Heart left ventricle (tissue), 16 donors: ENCODE measurements around the gene NOM1. TPM values are rescaled to one million over a fixed set of nuclear protein-coding genes. Genes with fewer than 3 reads are reported as not detected.
"Not testable (repeated sequence)": the region's sequence is repeated elsewhere in the genome, so short reads cannot be mapped to it uniquely, and the experiment has no call there.

Experiments
- ATAC-seq, 4 donors: fragments of 200-7000 bp; cut with Tn5 transposase; one replicate each; pipeline ENCODE4 v1.9.1; 2020 to 2022; ENCODE audit warnings: moderate library complexity in 4 of 4, mild to moderate bottlenecking in 3 of 4, moderate number of reproducible peaks in 1 of 4
- DNase-seq, 5 donors: peaks; one replicate each; pipeline ENCODE4 v3.0.0-alpha.2; 2020
- H3K27ac ChIP-seq, 12 donors: fragments of 200-600 bp; sonication (generic) in 4 of 12; one replicate each; pipeline versions ENCODE4 v1.5.0 to v1.8.0; 2016 to 2022; ENCODE audit warnings: mild to moderate bottlenecking in 2 of 12
- H3K27me3 ChIP-seq, 9 donors: fragments of 200-600 bp; sonication (generic) in 2 of 9; one replicate each; pipeline versions ENCODE4 v1.5.1 to v1.8.0; 2016 to 2022; ENCODE audit warnings: mild to moderate bottlenecking in 3 of 9
- H3K36me3 ChIP-seq, 9 donors: fragments of 200-600 bp; sonication (generic) in 2 of 9; one replicate each; pipeline versions ENCODE4 v1.5.0 to v1.8.0; 2018 to 2022; ENCODE audit warnings: mild to moderate bottlenecking in 2 of 9
- H3K4me1 ChIP-seq, 12 donors: fragments of 200-600 bp; sonication (generic) in 4 of 12; one replicate each; pipeline versions ENCODE4 v1.5.0 to v1.8.0; 2016 to 2022; ENCODE audit warnings: mild to moderate bottlenecking in 3 of 12
- H3K4me3 ChIP-seq, 12 donors: fragments of 200-600 bp; sonication (generic) in 4 of 12; one replicate each; pipeline versions ENCODE4 v1.5.0 to v1.8.0; 2017 to 2022; ENCODE audit warnings: mild to moderate bottlenecking in 9 of 12, moderate library complexity in 4 of 12
- H3K9me3 ChIP-seq, 12 donors: fragments of 200-600 bp; sonication (generic) in 4 of 12; one replicate each; pipeline versions ENCODE4 v1.5.0 to v1.8.0; 2016 to 2022; ENCODE audit warnings: mild to moderate bottlenecking in 1 of 12
- POLR2A ChIP-seq, 2 donors: fragments of 450-650 bp; IDR thresholded peaks; one replicate each; pipeline ENCODE4 v1.6.1; 2017; ENCODE audit warnings: antibody characterized with exemption in 2 of 2, mild to moderate bottlenecking in 2 of 2, moderate library complexity in 2 of 2
- WGBS, 4 donors: extraction: QIAGEN DNeasy Blood & Tissue Kit in 2 of 4; methylation state at CpG; one replicate each; pipeline versions ENCODE4 v1.1.5 to v1.1.7; 2013 to 2018; 5-methylcytosine and 5-hydroxymethylcytosine counted together
- intact Hi-C, 10 donors: fragments of 100-400 bp; cut with DNase I; formaldehyde crosslinking; loops; one replicate each; pipeline versions ENCODE4 v1.11.1 to v1.14.2; 2022
- long read RNA-seq, 3 donors: library from polyadenylated mRNA; unstranded; transcript quantifications; one replicate each; pipeline ENCODE4 v2.0.0, GENCODE V29; 2020 to 2021
- polyA plus RNA-seq, 2 donors: library from polyadenylated mRNA; stranded (reverse); fragments of 200-250 nt; gene quantifications; one replicate each; pipeline ENCODE4 v1.2.3, GENCODE V29; 2013
- total RNA-seq, 9 donors: library from RNA; depleted of rRNA in 2 of 9; stranded (reverse); fragments of >200 nt in 2 of 9; fragmentation: NEBNext Ultra II Directional in 3 of 9; extraction: Animal tissue kit (Norgen Biotek cat#: 25700) in 3 of 9; gene quantifications; one replicate each; pipeline versions ENCODE4 v1.1.0 to v1.2.4, GENCODE V29; 2016 to 2023
- TF ChIP-seq, protein P1 (sequence below), 12 donors: fragments of 200-600 bp; sonication (generic) in 4 of 12; IDR thresholded peaks; one replicate each; pipeline versions ENCODE4 v1.5.0 to v1.8.0; 2018 to 2022; ENCODE audit warnings: antibody characterized with exemption in 12 of 12, mild to moderate bottlenecking in 5 of 12
- donor health status: ischemic (EF 13 %, LVEDD 7.1; RV severe dilation, severe dysfunction).
- donor health status: healthy with polysubstance abuse.
- donor health status: DM: no; HTN: yes; CAD: no.
- donor health status: DM: no; HTN: no; CAD: no.
- donor health status: ischemic (EF 25% LVEDD 6.9; RV normal size, moderate dysfunction).
- donor health status: ischemic (EF 25% LVEDD 5.7; RV mildly dilated, moderate dysfunction).
- donor health status: healthy.
- donor health status: DM: yes; HTN: yes; CAD: no.
- donor health status: ischemic (EF 35%, LVEDD 5.7; RV mildly dilated, moderate dysfunction).
- donor health status: nonischemic (EF 11% LVEDD 7.7; RV severe dilation, severe dysfunction).
- donor health status: DM: yes; HTN: yes; CAD: no.
- donor health status: PGD.
- donor health status: ischemic (EF 29% LVEDD 5.4; RV normal size, mild dysfunction).
- donor health status: nonischemic (EF 23%, LVEDD 6.1; RV moderate dilation, normal function).

The NOM1 gene, protein sequence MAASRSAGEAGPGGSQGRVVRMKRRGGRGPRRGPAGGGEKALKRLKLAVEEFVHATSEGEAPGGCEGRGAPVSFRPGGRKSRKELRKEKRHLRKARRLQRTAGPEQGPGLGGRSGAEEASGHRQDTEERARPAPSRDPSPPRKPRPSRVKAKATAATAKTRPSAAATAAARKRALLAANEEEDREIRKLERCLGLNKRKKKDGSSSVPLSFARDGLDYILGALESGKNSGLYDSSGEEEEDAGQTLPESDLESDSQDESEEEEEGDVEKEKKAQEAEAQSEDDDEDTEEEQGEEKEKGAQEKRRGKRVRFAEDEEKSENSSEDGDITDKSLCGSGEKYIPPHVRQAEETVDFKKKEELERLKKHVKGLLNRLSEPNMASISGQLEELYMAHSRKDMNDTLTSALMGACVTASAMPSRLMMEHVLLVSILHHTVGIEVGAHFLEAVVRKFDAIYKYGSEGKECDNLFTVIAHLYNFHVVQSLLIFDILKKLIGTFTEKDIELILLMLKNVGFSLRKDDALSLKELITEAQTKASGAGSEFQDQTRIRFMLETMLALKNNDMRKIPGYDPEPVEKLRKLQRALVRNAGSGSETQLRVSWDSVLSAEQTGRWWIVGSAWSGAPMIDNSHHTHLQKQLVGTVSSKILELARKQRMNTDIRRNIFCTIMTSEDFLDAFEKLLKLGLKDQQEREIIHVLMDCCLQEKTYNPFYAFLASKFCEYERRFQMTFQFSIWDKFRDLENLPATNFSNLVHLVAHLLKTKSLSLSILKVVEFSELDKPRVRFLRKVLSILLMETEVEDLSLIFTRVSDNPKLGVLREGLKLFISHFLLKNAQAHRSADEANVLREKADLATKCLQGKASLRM
- total RNA-seq (10 to 100 TPM in 3 of 9 donors, 1 to 10 TPM in 6; 6.0 to 12.2 (median 9.1) TPM), polyA plus RNA-seq (1 to 10 TPM; 6.6 to 9.0 TPM)
- long read RNA-seq, donor 1, full-length matches to known transcripts = 5 of 9 reads
- long read RNA-seq, donor 1, partial matches to known transcripts = 2 of 9 reads
- long read RNA-seq, donor 1, other reads (novel, unspliced or antisense) = 2 of 9 reads
- long read RNA-seq, donor 2, full-length matches to known transcripts = 5 of 10 reads
- long read RNA-seq, donor 2, partial matches to known transcripts = 2 of 10 reads
- long read RNA-seq, donor 2, other reads (novel, unspliced or antisense) = 3 of 10 reads
- long read RNA-seq, donor 3, full-length matches to known transcripts = 6 of 11 reads
- long read RNA-seq, donor 3, partial matches to known transcripts = 4 of 11 reads
- long read RNA-seq, donor 3, other reads (novel, unspliced or antisense) = 1 of 11 reads

DNA sequence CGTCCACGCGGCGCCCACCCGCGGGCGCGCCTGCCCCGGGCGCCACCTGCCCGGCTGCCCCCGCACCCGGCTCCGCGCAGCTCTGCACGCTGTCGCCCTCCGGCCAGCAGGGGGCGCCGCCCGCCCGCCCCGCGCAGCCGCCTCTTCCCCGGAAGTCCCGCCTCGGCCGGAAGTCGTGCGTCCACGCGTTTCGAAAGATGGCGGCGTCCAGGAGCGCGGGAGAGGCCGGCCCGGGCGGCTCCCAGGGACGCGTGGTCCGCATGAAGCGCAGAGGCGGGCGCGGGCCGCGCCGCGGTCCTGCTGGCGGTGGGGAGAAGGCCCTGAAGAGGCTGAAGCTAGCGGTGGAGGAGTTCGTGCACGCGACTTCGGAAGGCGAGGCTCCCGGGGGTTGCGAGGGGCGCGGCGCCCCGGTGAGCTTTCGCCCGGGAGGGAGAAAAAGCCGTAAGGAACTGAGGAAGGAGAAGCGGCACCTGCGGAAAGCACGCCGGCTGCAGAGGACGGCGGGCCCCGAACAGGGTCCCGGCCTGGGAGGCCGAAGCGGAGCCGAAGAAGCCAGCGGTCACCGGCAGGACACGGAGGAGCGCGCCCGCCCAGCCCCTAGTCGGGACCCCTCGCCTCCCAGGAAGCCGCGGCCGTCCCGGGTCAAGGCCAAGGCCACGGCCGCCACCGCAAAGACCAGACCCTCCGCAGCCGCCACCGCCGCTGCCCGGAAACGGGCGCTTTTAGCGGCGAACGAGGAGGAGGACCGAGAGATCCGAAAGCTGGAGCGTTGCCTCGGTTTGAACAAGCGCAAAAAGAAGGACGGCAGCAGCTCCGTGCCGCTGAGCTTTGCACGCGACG, at the start of gene NOM1:
NOM1 (plus strand) TSS at position 172 of the 840 bp plus-strand sequence; CDS start at position 198, 26 bp downstream.
- Histone ChIP-seq H3K27me3 (peaks cover 0 to 23% (median 0%) of the 10 kb centered on the region in 9 donors), H3K4me3 (peak within 1 kb of the TSS; percentile 81 to 100 (median 92)), H3K9me3 (no peaks in the 10 kb centered on the region), H3K4me1 (peaks cover 0 to 33% (median 20%) of the 10 kb centered on the region in 12 donors), H3K36me3 (peaks cover 0 to 29% (median 25%) of the 10 kb centered on the region in 9 donors), H3K27ac (peak within 1 kb of the TSS in 11 of 12 donors; percentile 3 to 79 (median 64))
- WGBS, 4 donors = 0% methylated on average over 61 to 115 of the region's 115 CpGs
- intact Hi-C loops = loop anchor here in 5 of 10 donors (5.0 to 10.0 kb wide), 5 partner anchors 42 to 1152 kb away; partner anchors contain the start of gene LMBR1 (in 1 of the 5)
- ATAC-seq (peak; percentile 76 to 99 (median 96)), DNase-seq (peak; percentile 89 to 97 (median 93))
- TF ChIP-seq, protein P1, sequence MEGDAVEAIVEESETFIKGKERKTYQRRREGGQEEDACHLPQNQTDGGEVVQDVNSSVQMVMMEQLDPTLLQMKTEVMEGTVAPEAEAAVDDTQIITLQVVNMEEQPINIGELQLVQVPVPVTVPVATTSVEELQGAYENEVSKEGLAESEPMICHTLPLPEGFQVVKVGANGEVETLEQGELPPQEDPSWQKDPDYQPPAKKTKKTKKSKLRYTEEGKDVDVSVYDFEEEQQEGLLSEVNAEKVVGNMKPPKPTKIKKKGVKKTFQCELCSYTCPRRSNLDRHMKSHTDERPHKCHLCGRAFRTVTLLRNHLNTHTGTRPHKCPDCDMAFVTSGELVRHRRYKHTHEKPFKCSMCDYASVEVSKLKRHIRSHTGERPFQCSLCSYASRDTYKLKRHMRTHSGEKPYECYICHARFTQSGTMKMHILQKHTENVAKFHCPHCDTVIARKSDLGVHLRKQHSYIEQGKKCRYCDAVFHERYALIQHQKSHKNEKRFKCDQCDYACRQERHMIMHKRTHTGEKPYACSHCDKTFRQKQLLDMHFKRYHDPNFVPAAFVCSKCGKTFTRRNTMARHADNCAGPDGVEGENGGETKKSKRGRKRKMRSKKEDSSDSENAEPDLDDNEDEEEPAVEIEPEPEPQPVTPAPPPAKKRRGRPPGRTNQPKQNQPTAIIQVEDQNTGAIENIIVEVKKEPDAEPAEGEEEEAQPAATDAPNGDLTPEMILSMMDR (IDR thresholded peaks at IDR 0.05) = peak; percentile 54 to 100 (median 81)
- peak in 1 of 2 donors; percentile 55 for TF ChIP-seq POLR2A (IDR thresholded peaks at IDR 0.05)

DNA sequence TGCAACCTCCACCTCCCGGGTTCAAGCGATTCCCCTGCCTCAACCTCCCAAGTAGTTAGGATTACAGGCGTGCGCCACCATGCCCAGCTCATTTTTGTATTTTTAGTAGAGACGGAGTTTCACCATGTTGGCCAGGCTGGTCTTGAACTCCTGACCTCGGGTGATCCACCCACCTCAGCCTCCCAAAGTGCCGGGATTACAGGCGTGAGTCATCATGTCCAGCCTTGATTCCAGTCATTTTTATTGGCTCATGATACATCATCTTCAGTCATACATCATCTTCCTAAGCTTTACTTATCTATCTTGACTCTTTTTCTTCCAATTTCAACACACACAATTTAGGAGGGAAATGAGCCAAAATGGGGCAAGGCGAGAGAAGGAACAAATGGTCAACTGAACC, 49.4 kb upstream of the NOM1 start:
- DNase-seq, H3K4me3 ChIP-seq, ATAC-seq, H3K27me3 ChIP-seq, H3K9me3 ChIP-seq, H3K36me3 ChIP-seq, H3K27ac ChIP-seq: not testable (repeated sequence)
- intact Hi-C loops = loop anchor here in 2 of 10 donors (10.0 kb wide), 1 partner anchor 345 kb away; no protein-coding TSS in a partner anchor
- peaks cover 0 to 20% (median 8%) of the 10 kb centered on the region in 12 donors for H3K4me1 ChIP-seq
- 78 to 93% (median 86%) methylated on average over 9 of the region's 9 CpGs for WGBS, 4 donors

DNA sequence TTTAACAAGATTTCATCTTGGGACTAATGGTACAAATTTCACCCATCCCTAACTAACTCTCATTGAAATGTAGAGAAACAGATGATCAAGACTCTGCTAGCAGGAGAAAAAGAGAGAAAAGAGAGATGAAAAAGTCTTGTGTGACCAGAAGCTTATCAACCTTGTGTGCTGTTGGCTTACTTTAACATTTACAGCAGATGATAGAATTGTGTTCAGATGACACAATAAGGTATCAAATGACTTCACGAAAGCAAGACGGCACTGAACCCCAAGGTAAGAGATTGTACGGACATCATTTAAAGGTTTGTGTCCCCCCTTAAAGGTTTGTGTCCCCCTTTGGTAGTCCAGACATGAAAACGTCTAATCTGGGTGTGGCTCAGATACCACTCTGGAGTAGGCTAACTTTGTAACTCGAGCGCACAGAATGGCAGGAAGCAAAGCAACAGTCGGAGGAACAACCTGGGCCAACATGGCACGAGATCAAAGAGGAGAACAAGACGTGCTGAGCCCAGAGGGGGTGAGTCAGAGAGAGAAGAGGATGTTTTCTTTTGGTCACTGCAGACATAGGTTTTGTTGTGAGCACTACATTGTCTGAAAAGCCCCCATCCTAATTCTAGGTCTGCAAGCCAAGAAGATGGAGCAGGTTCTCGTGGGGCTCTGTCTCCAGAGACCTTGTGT, 46.1 kb upstream of the NOM1 start:
- TF ChIP-seq, protein P1 (IDR thresholded peaks at IDR 0.05) = no peak
- TF ChIP-seq POLR2A (IDR thresholded peaks at IDR 0.05) = no peak
- Histone ChIP-seq H3K4me1 (peaks cover 0 to 12% (median 0%) of the 10 kb centered on the region in 12 donors), H3K36me3 (no peaks in the 10 kb centered on the region), H3K4me3 (no peak overlapping the region), H3K9me3 (no peaks in the 10 kb centered on the region), H3K27me3 (no peaks in the 10 kb centered on the region), H3K27ac (peak overlapping the region; percentile 16 to 78 (median 60))
- DNase-seq (peak in 4 of 5 donors; percentile 56 to 74 (median 70)), ATAC-seq (peak; percentile 85 to 94 (median 86))
- WGBS, 4 donors = 46 to 62% (median 50%) methylated on average over 10 of the region's 10 CpGs
- intact Hi-C loops = loop anchor here in 2 of 10 donors (10.0 kb wide), 1 partner anchor 341 kb away; no protein-coding TSS in a partner anchor
